GM21381 (cell line): ENCODE measurements around the gene TRIO.

Experiments used
- ATAC-seq: cut with Tn5 transposase; IDR thresholded peaks from one replicate; pipeline ENCODE4 v1.9.1; 2021; ENCODE audit warnings: mild to moderate bottlenecking, moderate library complexity; ENCODE audit not compliant: unreplicated experiment

TRIO gene

DNA sequence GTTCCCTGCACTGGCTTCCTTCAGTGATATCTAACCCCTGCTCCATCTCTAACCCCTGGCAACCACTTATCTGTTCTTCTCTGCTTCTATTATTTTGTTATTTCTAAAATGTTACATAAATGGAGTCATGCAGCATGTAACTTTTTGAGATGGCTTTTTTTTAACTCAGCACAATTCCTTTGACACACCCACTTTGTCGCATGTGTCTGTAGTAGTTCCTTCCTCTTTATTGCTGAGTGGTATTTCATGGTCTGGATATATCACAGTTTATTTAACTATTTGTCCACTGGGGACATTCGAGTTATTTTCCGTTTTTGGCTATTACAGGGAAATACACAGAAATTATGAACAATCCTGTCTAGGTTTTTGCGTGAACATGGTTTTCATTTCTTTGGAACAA, 200.2 kb downstream of the TRIO start:
- ATAC-seq: no peak

DNA sequence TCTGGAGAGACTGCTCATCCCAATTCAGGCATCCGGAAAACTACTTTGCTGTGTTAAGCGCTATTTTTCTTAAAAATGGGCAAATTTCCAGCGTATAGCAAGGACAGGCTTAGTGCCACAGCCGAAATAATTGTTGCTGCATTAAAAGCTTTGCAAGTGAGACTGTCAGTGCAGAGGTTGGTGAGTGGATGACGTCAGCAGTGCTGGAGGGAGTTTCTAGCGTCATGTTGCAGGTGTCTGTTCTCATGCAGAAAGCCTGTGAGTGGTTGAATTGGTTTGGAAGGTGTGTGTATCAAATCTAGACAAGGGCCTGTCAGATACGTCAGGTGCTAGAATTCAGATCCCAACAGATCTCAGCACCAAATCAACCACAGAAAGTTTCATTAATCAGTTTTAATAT, 204.4 kb downstream of the TRIO start:
- ATAC-seq: no peak

DNA sequence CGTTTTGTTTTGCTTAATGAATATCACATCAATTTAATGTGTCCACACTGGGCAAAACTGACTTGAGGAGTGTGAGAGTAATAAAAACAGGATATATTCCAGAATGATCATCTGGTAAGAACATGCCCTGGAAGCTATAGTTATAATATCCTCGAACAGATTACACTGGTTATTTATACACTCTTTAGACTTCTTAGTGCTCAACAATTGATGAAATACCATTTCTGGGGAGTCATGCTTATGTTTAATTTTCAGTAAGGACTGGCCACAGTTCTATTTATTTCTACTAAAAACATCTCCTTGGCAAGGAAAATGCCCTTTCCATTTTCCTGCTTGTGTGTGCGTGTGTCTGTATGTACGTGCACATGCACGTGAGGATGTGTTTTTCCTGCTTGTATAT, 205.0 kb downstream of the TRIO start:
- ATAC-seq: no peak

DNA sequence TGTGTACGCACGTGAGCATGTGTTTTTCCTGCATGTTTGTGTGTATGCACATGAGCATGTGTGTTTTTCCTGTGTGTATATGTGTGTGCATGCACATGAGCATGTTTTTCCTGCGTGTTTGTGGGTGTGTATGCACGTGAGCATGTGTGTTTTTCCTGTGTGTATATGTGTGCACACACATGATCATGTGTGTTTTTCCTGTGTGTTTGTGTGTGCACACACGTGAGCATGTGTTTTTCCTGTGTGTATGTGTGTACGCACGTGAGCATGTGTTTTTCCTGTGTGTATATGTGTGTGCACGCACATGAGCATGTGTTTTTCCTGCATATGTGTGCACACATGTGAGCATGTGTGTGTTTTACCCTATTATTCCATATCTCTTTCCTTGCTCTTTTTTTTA, 205.9 kb downstream of the TRIO start:
- no peak for ATAC-seq

DNA sequence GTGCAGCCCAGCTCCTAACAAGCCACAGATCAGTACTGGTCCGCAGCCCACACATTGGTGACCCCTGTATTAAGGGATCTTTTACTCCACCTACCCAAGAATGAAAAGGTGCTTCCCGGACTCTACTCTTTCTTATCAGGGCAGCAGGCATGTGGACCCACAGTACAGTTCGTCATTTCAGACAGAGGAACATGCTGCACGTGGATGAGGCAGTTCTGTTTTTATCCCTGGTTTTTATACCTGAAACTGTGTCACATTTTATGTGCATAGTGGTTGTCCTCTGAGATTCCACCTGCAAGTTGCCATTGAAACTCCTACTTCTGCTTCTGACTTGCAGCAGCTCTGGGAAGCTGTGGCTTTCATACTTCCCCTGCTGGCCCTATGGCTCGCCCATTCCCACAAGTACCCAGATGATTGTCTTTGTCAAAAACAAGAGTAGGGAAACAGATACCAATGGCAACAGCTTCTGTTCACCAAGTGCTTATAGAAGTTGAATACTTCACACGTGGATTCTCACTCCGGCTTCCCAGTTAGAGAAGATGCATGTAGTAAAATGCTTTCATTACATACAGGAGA, 208.0 kb downstream of the TRIO start:
- no peak for ATAC-seq

DNA sequence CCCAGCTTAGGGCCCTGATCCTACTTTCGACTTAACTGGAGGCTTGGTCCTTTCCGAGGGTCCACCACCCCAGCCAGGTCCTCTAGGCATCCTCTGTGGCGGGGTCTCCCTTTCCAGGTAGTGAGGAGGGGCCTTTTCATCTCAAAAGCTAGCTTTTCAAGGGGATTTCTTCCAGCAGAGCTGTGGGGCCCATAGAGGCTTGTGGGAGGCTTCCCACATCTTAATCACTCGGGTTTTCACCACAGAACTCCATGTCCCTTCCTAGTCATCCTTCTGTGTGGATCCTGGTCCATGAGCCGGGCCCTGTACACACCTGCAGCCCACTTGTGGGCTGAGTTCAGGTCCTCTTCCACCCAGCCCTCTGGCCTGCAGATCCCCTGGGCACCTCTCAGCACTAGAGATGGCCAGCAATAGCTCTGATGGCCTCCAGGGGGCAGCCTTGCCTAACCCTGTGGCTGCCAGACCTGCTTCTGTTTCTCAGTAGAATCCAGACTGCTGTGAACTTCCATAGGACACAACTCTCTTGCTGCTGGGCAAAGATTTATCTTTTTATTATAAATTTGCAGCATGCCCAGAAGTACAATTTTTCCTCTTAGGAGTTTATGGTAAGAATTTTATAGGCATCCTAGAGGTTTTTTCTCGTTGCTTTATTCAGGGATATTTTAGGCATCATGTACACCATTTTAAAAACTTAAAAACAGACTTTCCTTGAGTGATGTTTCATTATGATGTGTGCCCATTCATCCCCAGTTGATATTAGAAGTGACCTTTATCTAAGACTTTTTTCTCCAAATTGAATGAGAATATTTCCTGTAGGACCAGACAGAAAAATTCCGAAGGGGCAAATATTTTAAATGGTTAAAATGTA, 208.9 kb downstream of the TRIO start:
- peak; percentile 75 for ATAC-seq

DNA sequence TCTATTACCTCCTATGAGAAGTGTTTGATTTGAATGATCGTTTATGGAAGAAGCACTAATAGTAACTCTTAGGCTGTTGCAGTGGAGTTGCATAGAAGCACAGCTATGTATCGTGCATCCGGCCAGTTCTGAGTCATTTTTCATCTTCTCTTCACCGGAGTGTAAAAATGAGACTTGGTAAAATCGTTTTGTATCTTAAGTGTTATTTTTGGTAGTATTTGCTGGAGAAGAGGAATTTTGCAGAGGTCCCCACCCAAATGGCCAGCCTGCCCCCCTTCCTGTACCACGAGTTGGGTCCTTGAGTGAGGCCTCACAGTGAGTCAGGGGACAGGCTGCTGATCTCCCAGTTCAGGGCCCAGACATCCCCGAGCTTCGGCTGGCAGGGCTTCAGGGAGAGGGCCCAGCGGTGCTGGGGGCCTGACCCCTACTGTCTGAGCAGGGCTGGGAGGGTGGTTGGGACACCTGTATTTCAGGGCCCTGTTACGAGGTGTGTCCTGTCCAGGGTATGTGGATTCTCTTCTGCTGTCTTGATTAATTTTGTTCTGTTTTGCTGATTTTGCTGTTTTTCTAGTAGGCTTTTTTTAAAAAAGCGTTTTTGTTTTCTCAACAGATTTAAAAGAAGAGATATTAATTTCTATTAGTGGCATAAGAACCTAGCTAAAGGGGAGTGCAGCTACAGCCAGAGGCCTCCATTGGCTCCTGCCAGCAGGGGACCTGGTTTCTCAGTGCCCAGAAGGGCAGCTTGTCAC, 210.8 kb downstream of the TRIO start:
- ATAC-seq: no peak

DNA sequence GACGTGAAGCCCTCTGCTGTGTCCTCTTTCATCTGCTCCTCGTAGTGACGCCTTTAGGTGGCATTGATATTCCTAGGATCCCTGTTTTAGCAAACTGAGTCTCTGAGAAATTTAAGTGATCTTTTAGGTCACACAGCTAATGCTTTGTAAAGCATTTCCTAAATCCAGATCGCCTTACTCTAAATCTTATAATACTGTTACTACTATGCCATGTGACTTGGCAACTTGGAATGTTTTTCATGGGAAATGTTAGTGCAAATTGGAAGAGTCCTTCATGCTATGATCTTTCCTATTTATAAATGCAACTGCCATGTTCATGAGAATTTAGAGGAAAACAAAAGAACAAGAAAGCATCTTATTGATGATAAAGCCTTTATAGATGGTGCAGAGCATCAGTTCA, 212.2 kb downstream of the TRIO start:
- no peak for ATAC-seq

DNA sequence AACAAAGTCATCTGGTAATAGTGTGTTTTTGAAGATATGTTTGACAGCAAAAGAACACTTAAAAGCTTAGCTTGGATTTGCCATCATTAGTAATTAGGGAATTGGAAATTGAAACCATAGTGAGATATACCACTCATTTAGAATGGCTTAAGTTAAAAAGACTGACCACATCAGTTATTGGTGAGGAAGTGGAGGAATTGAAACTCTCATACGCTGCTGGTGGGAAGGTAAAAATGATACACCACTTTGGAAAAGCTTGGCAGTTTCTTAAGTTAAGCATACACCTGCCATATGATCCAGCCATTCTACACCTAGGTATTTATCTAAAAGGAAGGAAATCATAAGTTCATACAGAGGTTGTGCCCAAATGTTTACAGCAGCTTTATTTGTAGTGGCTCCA, 213.2 kb downstream of the TRIO start:
- no peak for ATAC-seq

DNA sequence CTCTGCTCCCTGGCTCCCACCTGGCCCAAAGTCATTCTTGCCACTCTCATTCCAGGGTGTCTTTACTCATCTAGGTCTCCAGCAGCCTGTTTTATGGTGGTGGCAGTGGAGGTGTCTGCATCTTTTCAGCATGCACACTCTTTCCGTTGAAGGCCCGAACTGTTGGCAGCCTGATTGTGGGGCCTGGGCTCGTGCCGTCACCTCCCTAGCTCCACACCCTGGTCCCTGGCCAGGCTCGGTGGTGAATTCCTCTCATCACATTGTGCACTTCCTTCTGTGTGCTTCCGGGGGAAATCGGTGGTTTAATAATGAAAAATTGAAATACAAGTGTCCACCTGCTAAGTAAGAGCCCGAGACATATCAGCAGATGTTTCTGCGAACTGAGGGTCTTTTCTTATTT, 214.3 kb downstream of the TRIO start:
- ATAC-seq: no peak

DNA sequence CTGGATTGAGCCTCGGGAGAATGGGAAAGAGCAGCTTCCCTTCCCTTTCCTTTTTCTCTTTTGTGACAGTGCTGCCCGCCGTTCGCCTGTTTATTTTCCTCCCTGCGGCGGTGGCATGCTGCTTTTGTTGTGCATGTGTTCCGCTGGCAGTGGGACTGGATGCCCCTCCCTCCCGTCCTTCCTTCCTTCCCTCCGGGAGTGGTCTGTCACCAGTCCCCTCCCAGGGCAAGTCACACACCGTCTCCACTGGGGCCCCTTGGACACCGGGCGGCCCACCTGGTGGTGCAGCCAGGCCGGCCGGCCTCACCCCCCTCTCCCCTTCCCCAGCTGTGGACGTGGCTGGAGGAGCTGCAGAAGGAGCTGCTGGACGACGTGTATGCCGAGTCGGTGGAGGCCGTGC, 214.7 kb downstream of the TRIO start:
- ATAC-seq: no peak

DNA sequence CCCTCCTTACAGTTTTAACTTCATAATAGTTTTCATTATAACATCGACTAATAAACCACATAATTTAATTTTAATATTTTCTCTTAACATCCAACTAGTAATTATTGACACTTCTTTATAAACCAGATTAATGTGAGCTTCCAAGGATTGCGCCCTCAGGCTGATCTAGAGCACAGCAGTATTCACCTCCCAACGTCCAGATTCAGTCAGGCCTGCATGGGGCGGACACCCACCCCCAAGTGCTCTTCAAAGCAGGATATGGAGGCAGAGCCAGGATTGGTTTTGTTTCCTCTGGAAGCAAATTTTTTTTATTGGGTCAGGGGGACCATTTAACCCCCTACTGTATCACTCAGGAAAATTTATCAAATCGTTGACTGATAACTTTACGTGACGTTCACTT, 215.4 kb downstream of the TRIO start:
- no peak for ATAC-seq

DNA sequence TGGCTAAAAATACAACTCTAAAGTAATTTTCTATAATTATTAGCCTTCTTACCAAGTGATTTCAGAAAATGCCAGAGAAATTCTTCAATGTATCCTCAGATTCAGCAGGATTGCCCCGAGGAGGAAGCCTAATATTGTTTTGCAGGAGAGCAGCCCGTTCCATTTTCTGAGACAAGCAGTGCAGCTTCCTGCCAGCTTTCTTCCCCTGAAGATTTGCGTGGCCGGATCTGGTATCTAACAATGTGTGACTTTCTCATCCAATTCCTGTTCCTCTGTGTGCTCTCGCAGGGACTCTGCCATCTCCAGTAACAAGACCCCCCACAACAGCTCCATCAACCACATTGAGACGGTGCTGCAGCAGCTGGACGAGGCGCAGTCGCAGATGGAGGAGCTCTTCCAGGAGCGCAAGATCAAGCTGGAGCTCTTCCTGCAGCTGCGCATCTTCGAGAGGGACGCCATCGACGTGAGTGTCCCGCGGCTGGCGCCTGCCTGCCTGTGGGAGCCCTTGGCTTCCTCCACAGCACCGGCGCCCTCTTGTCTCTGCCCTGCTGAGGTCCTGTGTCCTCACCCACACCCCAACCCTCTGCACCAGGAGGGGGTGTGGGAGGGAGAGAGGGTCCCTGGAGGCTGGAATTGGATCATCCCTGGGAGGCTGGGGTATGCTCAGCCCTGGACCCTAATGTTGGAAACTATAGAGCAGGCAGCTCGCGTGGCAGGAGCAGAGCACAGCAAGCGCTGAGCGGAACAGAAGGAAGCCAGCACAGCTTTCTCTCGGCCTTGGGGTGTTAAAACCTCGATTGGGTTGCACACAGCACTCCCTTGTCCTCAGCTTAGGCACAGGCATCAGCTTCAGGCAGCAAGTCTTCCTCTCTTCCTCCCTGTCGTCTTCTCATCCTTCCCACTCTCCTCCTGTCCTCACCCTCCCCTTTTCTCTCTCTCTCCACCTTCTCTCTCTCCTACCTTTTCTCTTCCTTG, 216.2 kb downstream of the TRIO start:
- no peak for ATAC-seq

DNA sequence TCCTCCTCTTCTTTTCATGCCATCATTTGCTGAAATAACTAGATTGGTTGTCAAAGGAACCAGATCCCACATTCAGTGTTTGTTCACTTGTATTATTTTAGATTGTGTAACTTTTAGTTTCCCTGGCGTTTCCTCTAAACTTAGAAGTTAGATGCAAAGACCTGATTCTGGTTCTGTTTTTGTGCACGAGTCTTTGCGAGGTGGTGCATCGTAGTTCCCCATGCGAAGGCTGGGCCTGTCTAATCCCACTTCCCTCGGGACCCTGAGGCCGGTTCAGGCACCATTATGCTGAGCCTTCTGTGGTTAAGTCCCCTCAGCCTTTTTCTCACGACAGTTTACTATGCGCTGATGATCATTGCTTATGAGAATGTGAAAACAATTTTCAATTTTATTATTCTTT, 219.3 kb downstream of the TRIO start:
- no peak for ATAC-seq

DNA sequence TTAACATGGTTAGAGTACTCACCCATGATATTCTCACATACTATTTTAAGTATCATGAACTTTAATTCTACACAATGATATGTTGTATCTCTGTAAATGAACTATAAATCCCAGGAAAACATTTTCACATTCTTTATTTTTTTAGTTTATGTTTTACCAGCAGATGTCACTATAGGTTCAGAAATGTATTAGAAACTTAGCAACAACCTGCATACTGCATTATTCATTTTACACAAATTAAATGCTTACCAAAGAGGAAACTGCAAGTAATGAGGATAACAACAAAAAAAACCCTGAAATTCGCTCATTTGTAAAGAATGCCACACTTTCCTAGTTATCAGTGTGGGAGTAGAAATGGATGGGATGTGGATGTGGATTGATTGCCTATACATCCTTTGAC, 221.0 kb downstream of the TRIO start:
- ATAC-seq: no peak

DNA sequence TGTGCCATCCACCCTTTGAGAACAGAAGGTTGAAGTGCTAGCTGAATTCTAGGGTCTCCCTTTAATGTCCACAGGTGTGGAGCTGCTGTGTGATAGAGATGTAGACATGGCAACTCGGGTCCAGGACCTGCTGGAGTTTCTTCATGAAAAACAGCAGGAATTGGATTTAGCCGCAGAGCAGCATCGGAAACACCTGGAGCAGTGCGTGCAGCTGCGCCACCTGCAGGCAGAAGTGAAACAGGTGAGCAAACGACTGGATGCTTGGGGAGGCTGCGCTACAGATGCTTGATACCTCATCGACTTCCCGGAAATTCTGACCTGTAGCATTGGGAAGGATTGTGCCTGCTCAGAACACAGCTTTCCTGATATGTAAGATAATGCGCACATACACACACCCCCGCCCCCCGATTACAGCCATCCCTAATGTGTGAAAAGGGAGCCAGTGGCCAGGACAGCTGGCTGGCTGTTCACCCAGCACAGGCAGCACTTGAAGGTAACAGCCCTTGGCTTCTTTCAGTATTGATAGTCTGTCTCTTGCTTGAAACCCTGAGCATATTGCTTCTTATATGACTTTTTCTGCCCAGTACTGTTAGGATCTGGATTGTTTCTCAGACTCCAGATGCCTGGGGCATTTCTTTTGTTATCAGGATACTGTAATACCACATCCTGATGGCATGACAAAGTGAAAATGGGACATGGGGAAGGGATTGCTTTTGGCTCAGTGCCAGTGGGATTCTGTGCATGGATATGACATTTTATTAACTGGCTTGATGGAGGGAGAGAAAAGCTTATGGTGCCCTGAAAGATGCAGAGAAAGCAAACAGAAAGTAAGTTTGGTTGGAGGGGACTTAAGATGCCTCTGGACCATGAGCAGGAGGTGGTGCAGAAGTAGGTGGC, 221.7 kb downstream of the TRIO start:
- ATAC-seq: no peak

DNA sequence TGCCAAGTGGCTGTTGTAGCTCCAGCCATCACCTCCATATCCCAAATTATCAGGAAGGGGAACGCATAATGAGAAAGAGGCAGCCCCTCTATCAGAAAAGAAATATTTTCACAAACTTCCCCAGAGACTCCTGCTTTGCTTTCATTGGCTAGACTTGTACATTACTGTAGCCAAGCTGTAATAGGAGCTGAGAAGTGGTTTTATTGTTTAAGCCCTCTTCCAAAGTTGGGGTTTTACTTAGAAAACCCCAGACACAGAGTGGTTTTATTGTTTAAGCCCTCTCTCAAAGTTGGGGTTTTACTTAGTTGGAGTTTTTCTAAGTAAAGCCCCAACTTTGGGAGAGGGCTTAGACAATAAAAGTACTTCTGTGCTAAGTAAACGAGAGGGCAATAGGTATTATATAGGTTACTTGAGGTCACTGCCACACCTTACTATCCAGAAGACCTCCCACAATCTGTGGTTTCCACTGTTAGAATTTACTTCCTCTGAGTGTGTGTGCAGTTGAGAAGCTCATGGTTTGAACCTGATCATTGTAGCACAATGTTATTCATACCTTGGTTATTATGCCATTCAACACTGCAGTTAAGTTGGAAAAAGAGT, 222.8 kb downstream of the TRIO start:
- no peak for ATAC-seq

DNA sequence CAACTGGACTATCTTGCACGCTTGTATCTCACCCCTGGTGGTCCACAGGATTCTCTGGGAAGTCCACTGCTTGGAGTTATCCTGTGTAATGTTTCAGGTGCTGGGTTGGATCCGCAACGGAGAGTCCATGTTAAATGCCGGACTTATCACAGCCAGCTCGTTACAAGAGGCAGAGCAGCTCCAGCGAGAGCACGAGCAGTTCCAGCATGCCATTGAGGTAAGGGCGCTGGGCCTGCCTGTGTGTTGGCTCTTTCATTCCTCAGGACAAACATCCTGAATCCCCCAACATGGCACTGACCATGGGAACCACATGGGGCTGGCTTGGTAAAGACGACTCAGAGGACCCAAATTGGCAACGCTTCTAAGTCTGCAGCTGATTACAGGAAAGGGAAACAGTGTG, 223.6 kb downstream of the TRIO start:
- ATAC-seq: no peak

DNA sequence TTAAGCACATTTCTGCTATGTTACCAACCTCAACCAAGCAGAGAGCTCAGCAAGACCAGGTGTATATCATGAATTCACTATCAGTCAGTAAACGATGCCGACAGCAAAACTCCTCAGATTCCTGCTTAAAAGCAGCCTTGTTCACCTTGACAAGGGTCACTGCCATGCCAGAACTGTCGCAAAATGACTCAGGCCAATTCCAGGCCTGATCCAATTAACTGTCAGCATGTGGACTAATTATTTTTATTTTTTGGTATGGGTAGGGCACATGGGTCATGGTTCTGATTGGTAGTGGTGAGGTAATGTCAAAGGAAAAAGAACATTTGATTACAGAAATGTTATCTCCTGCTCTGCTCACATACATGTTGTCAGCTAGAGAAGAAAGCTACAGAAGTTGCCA, 224.2 kb downstream of the TRIO start:
- no peak for ATAC-seq
